Measurements from ENCODE around the gene ANKRD34A.

GRCh38 chr1:145979746-145980456 lies 15.5 kb upstream of the ANKRD34A start:
- TF ChIP-seq CTCF (conservative IDR thresholded peaks at IDR 0.05 in 1 of 2, IDR thresholded peaks at IDR 0.05 in 1 of 2; ENCODE audit: low read depth in 1 of 2, low read length in 2 of 2) (no peak), EZH2 (IDR thresholded peaks at IDR 0.05; ENCODE audit: low read length, missing control alignments) (no peak)

Data from fibroblast of lung (primary cell).